ENCODE data around the gene ZBTB7A. TPM values are rescaled to one million over a fixed set of nuclear protein-coding genes. Genes with fewer than 3 reads are reported as not detected.
"Not testable (repeated sequence)": the region's sequence is repeated elsewhere in the genome, so short reads cannot be mapped to it uniquely, and the experiment has no call there.

The ZBTB7A gene
- total RNA-seq, 3 donors from 2014 or later, result 29.0 to 38.7 (median 29.8) TPM

DNA sequence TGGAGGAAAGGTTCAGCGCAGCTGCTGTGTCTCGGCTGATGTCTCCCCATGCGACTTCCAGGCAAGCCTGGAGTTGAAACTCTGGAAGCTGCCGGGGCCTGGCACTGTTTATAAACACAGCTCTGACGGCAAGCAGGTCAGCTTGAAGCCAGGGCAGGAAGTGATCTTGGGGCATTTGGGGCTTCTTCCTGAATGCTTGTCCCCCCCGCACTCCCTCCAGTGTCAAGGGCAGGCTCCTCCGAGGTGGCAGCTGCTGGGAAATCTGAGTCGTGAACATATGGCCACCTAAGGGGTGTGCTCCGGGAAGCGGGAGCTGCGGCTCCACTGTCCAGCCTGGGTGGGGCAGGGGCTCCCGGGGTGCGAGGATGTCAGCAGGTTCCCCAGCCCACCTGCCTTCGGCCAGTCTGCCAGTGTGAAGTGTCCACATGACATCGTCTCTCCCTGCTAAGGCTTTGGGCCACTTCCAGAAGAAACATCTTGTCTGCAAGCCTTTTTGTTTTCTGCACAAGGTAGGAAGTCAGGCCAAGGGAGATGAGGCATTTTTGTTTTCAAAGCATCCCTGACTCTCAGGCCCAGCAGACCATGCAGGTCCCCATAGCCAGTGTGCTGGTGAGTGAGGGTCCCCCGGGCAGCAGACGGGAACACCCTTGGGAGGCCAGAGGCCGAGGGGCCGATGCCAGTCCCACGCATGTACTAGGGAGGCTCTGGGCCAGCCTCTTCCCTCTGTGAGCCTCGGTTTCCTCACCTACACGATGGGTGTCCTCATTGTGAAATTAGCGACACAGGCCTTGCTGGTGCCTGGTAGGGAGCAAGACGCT, 56.5 kb downstream of the ZBTB7A start:
- H3K4me1 ChIP-seq, result peaks cover 7 to 32% of the 10 kb centered on the region in 2 donors
- no peak for DNase-seq (ENCODE audit: low spot score in 2 of 2)
- no peaks in the 10 kb centered on the region for H3K27me3 ChIP-seq
- TF ChIP-seq, protein P1, sequence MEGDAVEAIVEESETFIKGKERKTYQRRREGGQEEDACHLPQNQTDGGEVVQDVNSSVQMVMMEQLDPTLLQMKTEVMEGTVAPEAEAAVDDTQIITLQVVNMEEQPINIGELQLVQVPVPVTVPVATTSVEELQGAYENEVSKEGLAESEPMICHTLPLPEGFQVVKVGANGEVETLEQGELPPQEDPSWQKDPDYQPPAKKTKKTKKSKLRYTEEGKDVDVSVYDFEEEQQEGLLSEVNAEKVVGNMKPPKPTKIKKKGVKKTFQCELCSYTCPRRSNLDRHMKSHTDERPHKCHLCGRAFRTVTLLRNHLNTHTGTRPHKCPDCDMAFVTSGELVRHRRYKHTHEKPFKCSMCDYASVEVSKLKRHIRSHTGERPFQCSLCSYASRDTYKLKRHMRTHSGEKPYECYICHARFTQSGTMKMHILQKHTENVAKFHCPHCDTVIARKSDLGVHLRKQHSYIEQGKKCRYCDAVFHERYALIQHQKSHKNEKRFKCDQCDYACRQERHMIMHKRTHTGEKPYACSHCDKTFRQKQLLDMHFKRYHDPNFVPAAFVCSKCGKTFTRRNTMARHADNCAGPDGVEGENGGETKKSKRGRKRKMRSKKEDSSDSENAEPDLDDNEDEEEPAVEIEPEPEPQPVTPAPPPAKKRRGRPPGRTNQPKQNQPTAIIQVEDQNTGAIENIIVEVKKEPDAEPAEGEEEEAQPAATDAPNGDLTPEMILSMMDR (IDR thresholded peaks at IDR 0.05), result no peak
- TF ChIP-seq POLR2A (IDR thresholded peaks at IDR 0.05) (no peak), POLR2AphosphoS5 (IDR thresholded peaks at IDR 0.05) (no peak)
- H3K4me3 ChIP-seq, result peak overlapping the region in 1 of 3 donors; percentile 1
- no peaks in the 10 kb centered on the region for H3K36me3 ChIP-seq
- intact Hi-C loops (cut with DNase I; ENCODE audit: low total_unique reads), result no loop called here
- no peaks in the 10 kb centered on the region for H3K9me3 ChIP-seq
- H3K27ac ChIP-seq, result peak overlapping the region; percentile 16 to 36

DNA sequence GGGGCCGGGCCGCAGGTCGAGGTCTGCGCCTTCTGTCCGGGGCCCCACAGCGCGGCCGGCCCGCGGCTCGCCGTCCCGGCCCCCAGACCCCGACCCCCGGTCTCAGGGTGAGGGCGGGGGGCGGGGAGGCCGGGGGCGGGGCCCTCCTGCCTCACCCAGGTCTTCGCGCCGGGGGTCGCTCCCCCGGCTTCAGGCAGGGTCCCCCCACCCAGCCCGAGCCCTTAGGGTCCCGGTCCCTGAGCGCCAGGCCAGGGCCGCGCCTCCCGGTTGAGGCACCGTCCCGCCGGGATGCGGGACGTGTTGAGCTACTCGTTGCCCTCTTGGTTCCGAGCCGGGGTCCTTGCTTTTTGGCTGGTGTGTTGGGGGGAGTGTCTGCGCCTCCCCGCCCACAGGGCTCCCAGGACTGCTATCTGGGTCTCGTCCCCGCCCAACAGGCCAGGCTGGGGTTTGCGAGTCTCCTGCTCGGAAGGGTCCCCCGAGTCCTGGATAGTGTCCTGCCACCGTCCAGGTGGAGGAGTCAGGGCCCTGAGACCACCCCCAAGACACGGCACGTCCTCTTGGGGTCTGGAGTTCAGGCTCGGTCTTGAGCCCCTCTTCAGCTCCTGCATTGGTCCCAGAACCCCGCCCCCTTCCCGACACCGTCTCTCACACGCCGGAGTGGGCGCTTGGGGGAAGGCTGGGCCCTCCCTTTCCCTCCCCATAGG, 58.7 kb downstream of the ZBTB7A start:
- Histone ChIP-seq H3K27ac (peak overlapping the region; percentile 90 to 93), H3K36me3 (no peaks in the 10 kb centered on the region)
- intact Hi-C loops (cut with DNase I; ENCODE audit: low total_unique reads), result no loop called here

DNA sequence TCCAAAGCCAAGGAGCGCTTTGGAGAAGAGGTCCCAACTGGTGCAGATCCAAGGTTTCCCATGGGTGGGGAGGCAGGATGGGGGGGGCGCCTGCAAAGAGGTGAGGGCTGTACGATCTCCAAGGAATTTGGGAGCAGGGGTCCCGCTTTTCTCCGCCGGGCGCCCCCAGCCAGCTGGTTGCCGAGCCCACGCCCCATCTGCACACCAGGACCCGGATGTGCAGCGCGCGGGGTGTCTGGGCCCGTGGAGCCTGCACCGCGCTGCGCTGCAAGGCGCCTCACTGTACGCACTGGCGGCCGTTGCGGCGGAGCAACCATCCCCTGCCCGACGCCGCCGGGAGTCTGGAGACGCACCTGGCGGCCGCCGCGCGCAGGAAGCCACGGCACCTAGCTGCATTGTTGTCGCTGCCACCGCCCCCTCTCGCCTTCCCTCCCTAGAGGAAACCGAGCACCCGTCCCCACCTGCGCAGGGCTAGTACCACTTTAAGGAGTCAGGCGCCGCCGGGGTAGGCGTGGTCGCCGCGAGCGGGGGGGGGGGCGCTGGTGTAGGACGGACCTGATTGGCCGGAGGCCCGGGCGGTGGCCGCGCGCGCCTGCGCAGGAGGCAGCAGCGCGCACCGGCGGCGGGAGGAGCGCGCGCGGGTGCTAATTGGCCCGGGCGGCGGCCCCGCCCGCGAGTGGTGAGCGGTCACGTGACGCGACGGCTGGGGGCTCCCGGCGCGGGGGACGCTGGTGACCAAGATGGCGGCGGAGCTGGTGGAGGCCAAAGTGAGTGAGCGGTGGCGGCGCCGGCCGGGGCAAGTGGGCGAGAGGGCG, 59.5 kb downstream of the ZBTB7A start, which contains the start of gene PIAS4:
Gene PIAS4, plus strand, starts transcription at position 716 of the 815 bp plus-strand sequence. Its CDS starts 25 bp downstream, at position 741.
- Histone ChIP-seq H3K4me3 (peak within 1 kb of the TSS; percentile 97 to 98 (median 97)), H3K27ac (peak within 1 kb of the TSS; percentile 90 to 93), H3K27me3 (no peaks in the 10 kb centered on the region), H3K9me3 (no peaks in the 10 kb centered on the region), H3K36me3 (no peaks in the 10 kb centered on the region), H3K4me1 (peaks cover 4 to 22% of the 10 kb centered on the region in 2 donors)
- peak; percentile 95 to 96 for DNase-seq (ENCODE audit: low spot score in 2 of 2)
- TF ChIP-seq POLR2A (IDR thresholded peaks at IDR 0.05) (no peak), POLR2AphosphoS5 (IDR thresholded peaks at IDR 0.05) (peak; percentile 65 to 86 (median 74))
- TF ChIP-seq, protein P1 (IDR thresholded peaks at IDR 0.05), result peak in 2 of 3 donors; percentile 11 to 29
- intact Hi-C loops (cut with DNase I; ENCODE audit: low total_unique reads), result no loop called here

More for the DNA sequence above, 58.7 kb downstream of the ZBTB7A start:
- Histone ChIP-seq H3K4me1 (peaks cover 4 to 22% of the 10 kb centered on the region in 2 donors), H3K9me3 (no peaks in the 10 kb centered on the region), H3K27me3 (no peaks in the 10 kb centered on the region), H3K4me3 (peak overlapping the region; percentile 97 to 98 (median 97))
- TF ChIP-seq, protein P1 (IDR thresholded peaks at IDR 0.05), result no peak
- TF ChIP-seq POLR2A (IDR thresholded peaks at IDR 0.05) (no peak), POLR2AphosphoS5 (IDR thresholded peaks at IDR 0.05) (no peak)
- DNase-seq (ENCODE audit: low spot score in 2 of 2), result peak in 1 of 2 donors; percentile 30

DNA sequence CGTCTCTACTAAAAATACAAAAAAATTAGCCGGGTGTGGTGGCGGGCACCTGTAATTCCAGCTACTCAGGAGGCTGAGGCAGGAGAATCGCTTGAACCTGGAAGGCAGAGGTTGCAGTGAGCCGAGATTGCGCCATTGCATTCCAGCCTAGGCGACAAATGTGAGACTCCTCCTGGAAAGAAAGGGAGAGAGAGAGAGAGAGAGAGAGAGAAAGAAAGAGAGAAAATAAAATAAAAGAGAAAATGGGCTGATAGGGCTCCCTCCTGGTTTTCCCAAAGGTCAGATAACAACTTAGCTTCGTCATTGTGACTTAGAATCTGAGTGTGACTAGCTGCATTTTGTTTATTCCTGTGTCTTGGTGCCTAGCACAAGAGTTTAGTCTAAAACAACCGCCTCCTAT, 61.3 kb downstream of the ZBTB7A start:
- H3K4me1 ChIP-seq, result peaks cover 4 to 17% of the 10 kb centered on the region in 2 donors
- H3K27me3 ChIP-seq; H3K4me3 ChIP-seq; H3K36me3 ChIP-seq; H3K27ac ChIP-seq; H3K9me3 ChIP-seq; intact Hi-C loops (cut with DNase I; ENCODE audit: low total_unique reads); DNase-seq (ENCODE audit: low spot score in 2 of 2): not testable (repeated sequence)

DNA sequence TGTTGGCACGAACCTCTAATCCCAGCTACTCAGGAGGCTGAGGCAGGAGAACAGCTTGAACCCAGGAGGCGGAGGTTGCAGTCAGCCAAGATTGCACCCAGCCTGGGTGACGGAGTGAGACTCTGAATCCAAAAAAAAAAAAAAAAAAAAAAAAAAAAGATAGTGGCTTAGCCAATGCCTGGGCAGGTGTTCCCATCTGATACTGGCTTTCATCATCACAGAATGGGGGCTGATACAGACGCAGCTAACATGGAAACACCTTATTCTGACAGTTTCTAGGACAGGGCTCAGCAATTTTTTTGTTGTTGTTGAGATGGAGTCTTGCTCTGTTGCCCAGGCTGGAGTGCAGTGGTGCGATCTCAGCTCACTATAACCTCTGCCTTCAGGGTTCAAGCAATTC, 65.9 kb downstream of the ZBTB7A start:
- H3K27me3 ChIP-seq; H3K36me3 ChIP-seq; DNase-seq (ENCODE audit: low spot score in 2 of 2); H3K4me1 ChIP-seq; H3K4me3 ChIP-seq; H3K9me3 ChIP-seq; intact Hi-C loops (cut with DNase I; ENCODE audit: low total_unique reads); H3K27ac ChIP-seq: not testable (repeated sequence)

DNA sequence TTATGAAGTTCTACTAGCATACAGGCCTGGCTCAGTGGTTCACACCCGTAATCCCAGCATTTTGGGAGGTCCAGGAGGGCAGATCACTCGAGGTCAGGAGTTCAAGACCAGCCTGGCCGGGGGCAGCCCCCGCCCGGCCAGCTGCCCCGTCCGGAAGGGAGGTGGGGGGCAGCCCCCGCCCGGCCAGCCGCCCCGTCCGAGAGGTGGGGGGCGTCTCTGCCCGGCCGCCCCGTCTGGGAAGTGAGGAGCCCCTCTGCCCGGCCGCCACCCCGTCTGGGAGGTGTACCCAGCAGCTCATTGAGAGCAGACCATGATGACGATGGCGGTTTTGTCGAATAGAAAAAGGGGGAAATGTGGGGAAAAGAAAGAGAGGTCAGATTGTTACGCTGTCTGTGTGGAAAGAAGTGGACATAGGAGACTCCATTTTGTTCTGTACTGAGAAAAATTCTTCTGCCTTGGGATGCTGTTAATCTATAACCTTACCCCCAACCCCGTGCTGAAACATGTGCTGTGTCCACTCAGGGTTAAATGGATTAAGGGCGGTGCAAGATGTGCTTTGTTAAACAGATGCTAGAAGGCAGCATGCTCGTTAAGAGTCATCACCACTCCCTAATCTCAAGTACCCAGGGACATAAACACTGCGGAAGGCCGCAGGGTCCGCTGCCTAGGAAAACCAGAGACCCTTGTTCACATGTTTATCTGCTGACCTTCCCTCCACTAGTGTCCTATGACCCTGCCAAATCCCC, 67.9 kb downstream of the ZBTB7A start:
- H3K4me3 ChIP-seq; H3K9me3 ChIP-seq; DNase-seq (ENCODE audit: low spot score in 2 of 2); H3K36me3 ChIP-seq; H3K27me3 ChIP-seq; intact Hi-C loops (cut with DNase I; ENCODE audit: low total_unique reads); H3K4me1 ChIP-seq; H3K27ac ChIP-seq: not testable (repeated sequence)
